ENCODE results near the gene HBE1. TPM values are rescaled to one million over a fixed set of nuclear protein-coding genes. Genes with fewer than 3 reads are reported as not detected.

The HBE1 gene
- total RNA-seq, 2 experiments from 2014 or later = not detected

DNA sequence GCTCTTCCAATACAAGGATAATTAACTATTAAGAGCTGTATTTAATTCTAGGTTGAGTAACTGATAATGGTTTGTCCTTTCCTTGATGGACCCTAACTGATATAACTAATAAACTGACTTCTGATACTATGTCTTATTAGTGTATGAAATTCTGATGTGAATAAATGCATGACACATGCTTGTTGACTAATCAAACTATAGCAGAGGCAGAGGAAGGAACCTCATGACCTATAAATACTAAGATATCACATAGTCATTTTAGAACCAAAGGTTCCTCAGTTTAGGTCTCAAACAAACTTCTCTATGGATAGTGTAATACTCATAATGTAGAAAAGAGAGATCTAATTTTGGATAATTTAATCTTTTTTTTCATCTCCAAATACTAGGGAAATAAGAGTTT lies 30.7 kb downstream of the HBE1 start:
- ChIA-PET CTCF (no interaction called here), POLR2A (no interaction called here)

DNA sequence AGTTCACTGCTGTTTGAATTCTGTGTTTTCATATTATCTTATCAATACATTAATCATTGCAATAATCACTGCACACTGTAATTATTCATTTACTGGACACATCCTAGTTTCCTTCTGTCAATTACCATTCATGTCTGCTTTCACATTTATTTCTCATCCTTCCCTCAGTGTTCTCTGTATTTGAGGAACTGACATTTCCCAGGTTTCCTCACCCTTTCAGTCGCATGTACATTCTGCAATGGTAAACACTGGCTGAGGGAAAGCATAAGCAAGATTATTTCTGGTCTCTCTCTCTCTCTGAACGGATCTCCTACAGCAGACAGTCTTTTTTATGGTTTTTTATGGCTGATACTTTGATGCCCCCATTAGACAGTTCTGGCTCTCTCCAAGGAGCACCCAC lies 31.3 kb downstream of the HBE1 start:
- ChIA-PET CTCF (no interaction called here), POLR2A (no interaction called here)

DNA sequence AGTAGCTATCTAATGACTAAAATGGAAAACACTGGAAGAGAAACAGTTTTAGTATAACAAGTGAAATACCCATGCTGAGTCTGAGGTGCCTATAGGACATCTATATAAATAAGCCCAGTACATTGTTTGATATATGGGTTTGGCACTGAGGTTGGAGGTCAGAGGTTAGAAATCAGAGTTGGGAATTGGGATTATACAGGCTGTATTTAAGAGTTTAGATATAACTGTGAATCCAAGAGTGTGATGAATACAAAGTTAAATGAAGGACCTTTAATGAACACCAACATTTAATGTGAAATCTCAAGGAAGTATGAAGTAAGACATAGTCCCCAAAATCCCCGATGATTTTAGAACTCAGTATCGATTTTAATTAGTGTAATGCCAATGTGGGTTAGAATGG lies 32.3 kb downstream of the HBE1 start:
- POLR2A ChIA-PET = no interaction called here
- CTCF ChIA-PET = no interaction called here

DNA sequence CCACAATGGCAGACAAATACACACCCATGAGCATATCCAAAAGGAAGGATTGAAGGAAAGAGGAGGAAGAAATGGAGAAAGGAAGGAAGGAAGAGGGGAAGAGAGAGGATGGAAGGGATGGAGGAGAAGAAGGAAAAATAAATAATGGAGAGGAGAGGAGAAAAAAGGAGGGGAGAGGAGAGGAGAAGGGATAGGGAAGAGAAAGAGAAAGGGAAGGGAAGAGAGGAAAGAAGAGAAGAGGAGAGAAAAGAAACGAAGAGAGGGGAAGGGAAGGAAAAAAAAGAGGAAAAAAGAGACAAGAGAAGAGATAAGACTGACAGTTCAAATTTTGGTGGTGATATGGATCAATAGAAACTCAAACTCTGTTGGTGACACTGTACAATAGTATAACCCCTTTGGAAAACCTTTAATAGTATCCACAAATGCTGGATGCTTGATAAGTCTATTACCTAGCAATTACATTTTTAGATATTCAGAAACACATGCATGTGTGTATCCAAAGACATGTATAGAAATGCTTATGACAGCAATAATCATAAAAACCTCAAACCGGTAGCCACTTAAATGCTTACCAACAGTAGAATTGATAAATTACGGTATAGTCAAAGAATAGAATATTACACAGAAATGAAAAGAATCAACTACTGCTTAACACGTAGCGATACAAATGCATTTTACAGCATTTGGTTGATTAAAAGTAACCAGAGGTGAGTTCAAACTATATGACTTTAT lies 34.2 kb downstream of the HBE1 start:
- CTCF ChIA-PET = no interaction called here
- POLR2A ChIA-PET = no interaction called here

DNA sequence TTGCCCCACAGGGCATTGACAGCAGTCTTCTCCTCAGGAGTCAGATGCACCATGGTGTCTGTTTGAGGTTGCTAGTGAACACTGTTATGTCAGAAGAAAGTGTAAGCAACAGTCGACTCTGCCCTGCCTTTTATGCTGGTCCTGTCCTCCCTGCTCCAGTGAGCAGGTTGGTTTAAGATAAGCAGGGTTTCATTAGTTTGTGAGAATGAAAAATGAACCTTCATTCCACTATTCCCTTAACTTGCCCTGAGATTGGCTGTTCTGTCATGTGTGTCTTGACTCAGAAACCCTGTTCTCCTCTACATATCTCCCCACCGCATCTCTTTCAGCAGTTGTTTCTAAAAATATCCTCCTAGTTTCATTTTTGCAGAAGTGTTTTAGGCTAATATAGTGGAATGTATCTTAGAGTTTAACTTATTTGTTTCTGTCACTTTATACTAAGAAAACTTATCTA lies 35.3 kb downstream of the HBE1 start, which contains the start of gene HBD:
HBD (minus strand) TSS at position 103 of the 454 bp plus-strand sequence; CDS start at position 53, 50 bp downstream.
- POLR2A ChIA-PET = no interaction called here
- CTCF ChIA-PET = no interaction called here

DNA sequence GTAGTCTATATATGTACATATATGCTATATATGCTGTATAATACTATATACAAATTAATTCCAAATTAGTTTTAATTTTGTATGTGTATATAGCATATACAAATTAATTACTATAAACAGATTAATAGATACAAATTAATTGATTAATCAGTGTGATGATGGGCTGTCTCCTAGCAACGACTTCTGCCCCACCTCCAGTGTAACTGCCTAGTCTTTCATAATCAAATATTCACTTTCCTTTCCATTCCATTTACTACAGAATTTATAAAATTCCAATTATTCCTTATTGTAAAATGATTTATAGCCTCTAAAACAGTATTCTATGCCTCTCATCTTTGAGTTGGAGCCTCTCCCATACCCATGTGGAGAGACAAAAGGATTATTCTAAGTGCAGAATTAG lies 36.4 kb downstream of the HBE1 start:
- ChIA-PET POLR2A (no interaction called here), CTCF (no interaction called here)

DNA sequence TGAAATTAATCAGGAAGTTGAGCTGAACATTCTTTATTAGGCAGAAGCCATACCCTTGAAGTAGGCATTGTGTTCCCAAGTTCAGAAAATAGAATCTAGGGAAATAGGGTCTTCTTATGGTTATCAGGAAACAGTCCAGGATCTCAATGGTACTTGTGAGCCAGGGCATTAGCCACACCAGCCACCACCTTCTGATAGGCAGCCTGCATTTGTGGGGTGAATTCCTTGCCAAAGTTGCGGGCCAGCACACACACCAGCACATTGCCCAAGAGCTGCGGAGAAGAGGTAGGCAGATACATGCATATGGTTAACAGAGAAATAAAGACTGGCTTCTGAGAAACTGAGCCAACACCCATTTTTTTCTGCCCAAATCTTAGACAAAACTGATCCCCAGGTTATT lies 36.9 kb downstream of the HBE1 start:
- CTCF ChIA-PET = no interaction called here
- POLR2A ChIA-PET = no interaction called here

DNA sequence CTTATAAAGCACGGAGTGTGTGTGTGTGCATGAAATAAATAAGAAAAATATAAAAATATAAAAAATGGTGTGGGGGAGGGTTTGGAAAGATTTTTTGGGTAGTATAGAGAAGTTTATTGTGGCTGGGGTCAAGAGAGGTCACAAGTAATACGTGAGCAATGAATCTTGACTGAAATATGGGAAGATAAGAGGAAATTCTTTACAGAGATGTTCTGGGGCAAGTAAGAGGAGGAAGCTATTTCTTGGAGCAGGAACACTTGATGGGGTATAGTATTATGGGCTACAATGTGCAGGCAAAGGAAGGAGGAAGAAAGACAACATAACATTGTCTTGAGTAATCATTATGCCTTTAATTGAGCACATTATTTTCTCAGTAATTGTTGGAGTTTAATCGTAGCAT lies 37.6 kb downstream of the HBE1 start:
- POLR2A ChIA-PET = no interaction called here
- CTCF ChIA-PET = no interaction called here

DNA sequence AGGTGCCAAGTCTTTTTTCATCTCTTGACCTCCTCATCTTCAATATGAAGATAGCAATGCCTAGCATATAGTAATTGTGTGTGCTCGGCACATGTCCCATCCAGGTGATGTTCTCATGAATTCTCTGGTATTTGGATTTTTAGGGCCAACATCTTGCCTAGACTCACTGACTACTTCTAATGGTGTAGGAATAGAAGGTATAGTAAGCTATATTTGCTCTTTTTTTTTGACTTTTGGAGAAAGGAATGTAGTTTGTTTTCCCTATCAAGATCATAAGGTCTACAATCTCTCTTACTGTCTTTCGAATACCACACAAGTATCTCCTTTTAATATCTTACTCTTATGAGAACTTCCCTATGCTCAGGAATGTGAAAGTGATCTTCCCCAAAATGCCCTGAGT lies 38.6 kb downstream of the HBE1 start:
- POLR2A ChIA-PET = no interaction called here
- CTCF ChIA-PET = no interaction called here

DNA sequence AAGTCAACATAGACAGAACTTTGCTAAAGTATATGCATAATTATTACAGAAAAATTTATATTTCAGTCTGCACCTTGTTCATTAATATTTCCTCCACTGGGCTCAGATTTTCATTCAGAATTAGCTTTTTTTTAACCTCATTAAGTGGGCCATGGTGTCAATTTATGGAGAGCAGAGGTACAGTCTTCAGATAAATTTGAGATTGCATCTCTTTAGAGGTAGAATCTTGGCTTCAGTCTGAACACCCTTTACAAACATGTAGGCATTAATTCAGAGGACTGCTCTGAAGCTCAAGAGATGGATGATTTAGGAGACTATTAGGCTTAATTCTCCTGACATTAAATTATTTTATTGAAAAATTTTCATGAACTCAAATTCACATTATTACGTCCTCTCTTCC lies 39.5 kb downstream of the HBE1 start:
- POLR2A ChIA-PET = no interaction called here
- CTCF ChIA-PET = no interaction called here

DNA sequence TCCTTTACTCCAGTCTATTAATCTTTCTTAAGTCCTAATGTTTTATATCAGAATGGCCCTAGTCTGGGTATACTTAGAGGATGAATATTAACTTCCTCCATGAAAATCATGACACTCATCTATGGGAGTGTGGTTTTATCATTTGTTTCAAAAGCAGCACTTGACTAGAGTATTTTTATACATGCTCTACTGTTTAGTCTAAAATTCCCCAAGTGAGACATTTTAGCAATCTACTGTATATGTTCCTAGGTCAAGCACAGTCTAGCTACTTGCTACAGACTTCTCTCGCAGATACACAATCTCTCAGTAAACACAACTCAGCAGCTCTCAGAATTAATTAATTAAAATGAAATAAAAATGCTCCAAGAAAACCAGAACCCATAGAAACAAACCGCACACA lies 39.9 kb downstream of the HBE1 start:
- POLR2A ChIA-PET = no interaction called here
- CTCF ChIA-PET = no interaction called here

DNA sequence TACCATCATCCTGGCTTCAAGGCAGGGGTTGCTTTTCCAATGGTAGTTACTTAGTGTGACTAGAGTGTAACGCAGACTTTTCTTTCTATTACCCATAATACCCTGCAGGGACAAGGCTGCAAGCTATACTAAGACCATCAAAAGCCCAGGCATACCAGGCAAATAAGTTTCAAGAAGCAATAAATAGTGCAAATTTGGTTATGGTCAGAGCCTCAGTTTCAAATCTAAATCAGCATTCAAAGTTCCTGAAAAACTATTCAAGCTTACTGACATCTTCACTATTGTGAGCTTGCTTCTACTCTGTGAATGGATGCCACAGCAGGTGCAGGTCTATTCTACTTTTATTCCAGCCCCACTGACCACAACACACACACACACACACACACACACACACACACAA lies 40.4 kb downstream of the HBE1 start:
- ChIA-PET CTCF (no interaction called here), POLR2A (no interaction called here)

DNA sequence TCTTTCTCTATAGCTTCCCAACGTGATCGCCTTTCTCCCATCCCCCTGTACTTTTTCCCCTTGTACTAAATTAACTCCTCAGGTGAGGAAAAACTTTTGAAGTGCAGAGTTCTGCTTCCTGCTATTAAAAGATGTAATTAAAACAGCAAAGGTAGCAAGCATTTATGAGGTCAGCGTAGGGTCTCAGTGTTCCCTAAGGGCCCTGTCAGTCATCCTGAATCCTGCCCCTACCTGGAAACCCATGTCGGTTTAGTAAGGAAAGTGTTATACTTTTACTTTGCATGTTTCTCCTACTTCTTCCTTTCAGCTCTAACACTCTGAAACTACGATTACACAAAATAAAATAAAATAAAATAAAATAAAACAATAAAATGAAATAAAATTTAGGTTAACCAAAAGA lies 41.6 kb downstream of the HBE1 start:
- ChIA-PET POLR2A (no interaction called here), CTCF (no interaction called here)

DNA sequence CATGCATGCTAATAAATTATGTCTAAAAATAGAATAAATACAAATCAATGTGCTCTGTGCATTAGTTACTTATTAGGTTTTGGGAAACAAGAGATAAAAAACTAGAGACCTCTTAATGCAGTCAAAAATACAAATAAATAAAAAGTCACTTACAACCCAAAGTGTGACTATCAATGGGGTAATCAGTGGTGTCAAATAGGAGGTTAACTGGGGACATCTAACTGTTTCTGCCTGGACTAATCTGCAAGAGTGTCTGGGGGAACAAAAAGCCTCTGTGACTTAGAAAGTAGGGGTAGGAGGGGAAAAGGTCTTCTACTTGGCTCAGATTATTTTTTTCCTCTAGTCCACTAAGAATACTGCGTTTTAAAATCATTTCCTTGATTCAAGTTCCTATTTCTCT lies 42.1 kb downstream of the HBE1 start:
- ChIA-PET POLR2A (no interaction called here), CTCF (no interaction called here)

DNA sequence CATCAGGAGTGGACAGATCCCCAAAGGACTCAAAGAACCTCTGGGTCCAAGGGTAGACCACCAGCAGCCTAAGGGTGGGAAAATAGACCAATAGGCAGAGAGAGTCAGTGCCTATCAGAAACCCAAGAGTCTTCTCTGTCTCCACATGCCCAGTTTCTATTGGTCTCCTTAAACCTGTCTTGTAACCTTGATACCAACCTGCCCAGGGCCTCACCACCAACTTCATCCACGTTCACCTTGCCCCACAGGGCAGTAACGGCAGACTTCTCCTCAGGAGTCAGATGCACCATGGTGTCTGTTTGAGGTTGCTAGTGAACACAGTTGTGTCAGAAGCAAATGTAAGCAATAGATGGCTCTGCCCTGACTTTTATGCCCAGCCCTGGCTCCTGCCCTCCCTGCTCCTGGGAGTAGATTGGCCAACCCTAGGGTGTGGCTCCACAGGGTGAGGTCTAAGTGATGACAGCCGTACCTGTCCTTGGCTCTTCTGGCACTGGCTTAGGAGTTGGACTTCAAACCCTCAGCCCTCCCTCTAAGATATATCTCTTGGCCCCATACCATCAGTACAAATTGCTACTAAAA lies 42.9 kb downstream of the HBE1 start, which contains the start of gene HBB:
HBB (minus strand) TSS at position 340 of the 579 bp plus-strand sequence; CDS start at position 290, 50 bp downstream.
- ChIA-PET POLR2A (no interaction called here), CTCF (no interaction called here)

DNA sequence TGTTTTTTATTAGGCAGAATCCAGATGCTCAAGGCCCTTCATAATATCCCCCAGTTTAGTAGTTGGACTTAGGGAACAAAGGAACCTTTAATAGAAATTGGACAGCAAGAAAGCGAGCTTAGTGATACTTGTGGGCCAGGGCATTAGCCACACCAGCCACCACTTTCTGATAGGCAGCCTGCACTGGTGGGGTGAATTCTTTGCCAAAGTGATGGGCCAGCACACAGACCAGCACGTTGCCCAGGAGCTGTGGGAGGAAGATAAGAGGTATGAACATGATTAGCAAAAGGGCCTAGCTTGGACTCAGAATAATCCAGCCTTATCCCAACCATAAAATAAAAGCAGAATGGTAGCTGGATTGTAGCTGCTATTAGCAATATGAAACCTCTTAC lies 44.3 kb downstream of the HBE1 start:
- ChIA-PET POLR2A (no interaction called here), CTCF (no interaction called here)

DNA sequence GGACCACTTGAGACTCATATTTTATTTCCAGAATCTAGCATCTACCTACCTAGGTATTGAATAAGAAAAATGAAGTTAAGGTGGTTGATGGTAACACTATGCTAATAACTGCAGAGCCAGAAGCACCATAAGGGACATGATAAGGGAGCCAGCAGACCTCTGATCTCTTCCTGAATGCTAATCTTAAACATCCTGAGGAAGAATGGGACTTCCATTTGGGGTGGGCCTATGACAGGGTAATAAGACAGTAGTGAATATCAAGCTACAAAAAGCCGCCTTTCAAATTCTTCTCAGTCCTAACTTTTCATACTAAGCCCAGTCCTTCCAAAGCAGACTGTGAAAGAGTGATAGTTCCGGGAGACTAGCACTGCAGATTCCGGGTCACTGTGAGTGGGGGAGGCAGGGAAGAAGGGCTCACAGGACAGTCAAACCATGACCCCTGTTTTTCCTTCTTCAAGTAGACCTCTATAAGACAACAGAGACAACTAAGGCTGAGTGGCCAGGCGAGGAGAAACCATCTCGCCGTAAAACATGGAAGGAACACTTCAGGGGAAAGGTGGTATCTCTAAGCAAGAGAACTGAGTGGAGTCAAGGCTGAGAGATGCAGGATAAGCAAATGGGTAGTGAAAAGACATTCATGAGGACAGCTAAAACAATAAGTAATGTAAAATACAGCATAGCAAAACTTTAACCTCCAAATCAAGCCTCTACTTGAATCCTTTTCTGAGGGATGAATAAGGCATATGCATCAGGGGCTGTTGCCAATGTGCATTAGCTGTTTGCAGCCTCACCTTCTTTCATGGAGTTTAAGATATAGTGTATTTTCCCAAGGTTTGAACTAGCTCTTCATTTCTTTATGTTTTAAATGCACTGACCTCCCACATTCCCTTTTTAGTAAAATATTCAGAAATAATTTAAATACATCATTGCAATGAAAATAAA lies 44.9 kb downstream of the HBE1 start:
- CTCF ChIA-PET = no interaction called here
- POLR2A ChIA-PET = no interaction called here

DNA sequence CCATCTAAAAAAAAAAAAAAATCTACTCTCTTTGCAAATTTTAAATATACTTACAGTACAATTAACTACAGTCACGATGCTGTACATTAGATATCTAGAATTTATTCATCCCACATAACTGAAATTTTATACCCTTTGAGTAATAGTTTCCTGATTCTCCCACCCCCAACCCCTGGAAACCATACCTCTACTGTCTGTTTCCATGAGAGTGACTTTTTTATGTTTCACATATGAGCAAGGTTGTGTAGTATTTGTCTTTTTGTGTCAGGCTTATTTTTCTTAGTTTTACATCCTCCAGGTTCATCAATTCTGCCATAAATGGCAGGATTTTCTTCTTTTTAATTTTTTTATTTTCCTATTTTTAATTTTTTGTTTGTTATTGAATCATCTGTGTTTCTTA lies 46.1 kb downstream of the HBE1 start:
- ChIA-PET CTCF (no interaction called here), POLR2A (no interaction called here)

DNA sequence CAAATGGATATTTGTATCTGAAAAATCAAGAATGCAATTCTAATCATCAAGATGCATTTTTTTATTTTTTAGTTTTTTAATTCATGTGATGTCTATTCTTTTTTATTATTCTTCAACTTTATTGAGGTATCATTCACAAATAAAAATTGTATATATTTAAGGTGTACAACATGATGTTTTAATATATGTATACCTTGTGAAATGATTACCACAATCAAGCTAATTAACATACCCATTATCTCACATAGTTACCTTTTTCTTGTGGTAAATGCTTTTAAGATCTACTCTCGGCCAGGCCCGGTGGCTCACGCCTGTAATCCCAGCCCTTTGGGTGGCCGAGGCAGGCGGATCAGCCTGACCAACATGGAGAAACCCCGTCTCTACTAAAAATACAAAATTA lies 46.6 kb downstream of the HBE1 start:
- POLR2A ChIA-PET = no interaction called here
- CTCF ChIA-PET = no interaction called here
